Measurements from ENCODE around the gene RPA1. TPM values are rescaled to one million over a fixed set of nuclear protein-coding genes. Genes with fewer than 3 reads are reported as not detected.

Gene RPA1
- total RNA-seq, 1 experiment from 2014 or later, result 42.5 TPM

GRCh38 chr17:1941272-1942065, 111.7 kb downstream of the RPA1 start:
- DNase-seq (ENCODE audit: low read depth), result no peak

- DNase-seq (ENCODE audit: low read depth), result no peak
These were observed 112.2 kb downstream of the RPA1 start for GRCh38 chr17:1942066-1942365.

GRCh38 chr17:1942666-1943435, 113.0 kb downstream of the RPA1 start:
- DNase-seq (ENCODE audit: low read depth), result no peak

- no peak for DNase-seq (ENCODE audit: low read depth)
These were observed 113.6 kb downstream of the RPA1 start for GRCh38 chr17:1943436-1943831.

GRCh38 chr17:1945621-1946020, 115.8 kb downstream of the RPA1 start:
- DNase-seq (ENCODE audit: low read depth), result no peak

- no peak for DNase-seq (ENCODE audit: low read depth)
These were observed 116.5 kb downstream of the RPA1 start for GRCh38 chr17:1946021-1946932.

- DNase-seq (ENCODE audit: low read depth), result no peak
These were observed 117.5 kb downstream of the RPA1 start for GRCh38 chr17:1947229-1947742.

- no peak for DNase-seq (ENCODE audit: low read depth)
These were observed 118.1 kb downstream of the RPA1 start for GRCh38 chr17:1947743-1948516.

GRCh38 chr17:1948517-1948825, 118.7 kb downstream of the RPA1 start:
- DNase-seq (ENCODE audit: low read depth), result no peak

Other genes with a start within 250 kb of the RPA1 start
- 2.4 and 3.7 TPM in 2 replicates for gene SLC43A2, start 201.2 kb upstream of the RPA1 start, total RNA-seq (2014; rRNA removed; shearing (Covaris generic))
- gene SCARF1, start 184.3 kb upstream of the RPA1 start, total RNA-seq (2014; rRNA removed; shearing (Covaris generic)), result 0.47 TPM in 1 of 2 replicates, not detected in the other
- 1.7 and 3.1 TPM in 2 replicates for gene RILP, start 180.1 kb upstream of the RPA1 start, total RNA-seq (2014; rRNA removed; shearing (Covaris generic))
- gene PRPF8, start 145.1 kb upstream of the RPA1 start, total RNA-seq (2014; rRNA removed; shearing (Covaris generic)), result 52.3 and 92.8 TPM in 2 replicates
- gene TLCD2, start 119.6 kb upstream of the RPA1 start, total RNA-seq (2014; rRNA removed; shearing (Covaris generic)), result 0.02 and 0.32 TPM in 2 replicates
- gene WDR81, start 105.3 kb upstream of the RPA1 start, total RNA-seq (2014; rRNA removed; shearing (Covaris generic)), result 4.0 and 9.5 TPM in 2 replicates
- 0.05 TPM in 1 of 2 replicates, not detected in the other for gene SERPINF2, start 87.1 kb upstream of the RPA1 start, total RNA-seq (2014; rRNA removed; shearing (Covaris generic))
- gene SERPINF1, start 67.9 kb upstream of the RPA1 start, total RNA-seq (2014; rRNA removed; shearing (Covaris generic)), result not detected in 2 replicates
- gene SMYD4, start 103 bp upstream of the RPA1 start, total RNA-seq (2014; rRNA removed; shearing (Covaris generic)), result 6.7 and 11.3 TPM in 2 replicates
- gene RTN4RL1, start 195.3 kb downstream of the RPA1 start, total RNA-seq (2014; rRNA removed; shearing (Covaris generic)), result 0.12 and 0.67 TPM in 2 replicates
- 28.0 and 29.5 TPM in 2 replicates for gene DPH1, start 200.1 kb downstream of the RPA1 start, total RNA-seq (2014; rRNA removed; shearing (Covaris generic))
- gene OVCA2, start 212.0 kb downstream of the RPA1 start, total RNA-seq (2014; rRNA removed; shearing (Covaris generic)), result 18.9 and 24.0 TPM in 2 replicates
- gene HIC1, start 225.1 kb downstream of the RPA1 start, total RNA-seq (2014; rRNA removed; shearing (Covaris generic)), result 2.2 and 3.7 TPM in 2 replicates